Lower leg skin (tissue), 4 donors: ENCODE results near the gene CDC25B. TPM values are rescaled to one million over a fixed set of nuclear protein-coding genes. Genes with fewer than 3 reads are reported as not detected.
"Not testable (repeated sequence)": the region's sequence is repeated elsewhere in the genome, so short reads cannot be mapped to it uniquely, and the experiment has no call there.

Source experiments
- DNase-seq, 2 donors: peaks; one replicate each; pipeline ENCODE4 v3.0.0-alpha.2; 2019; ENCODE audit warnings: low spot score in 2 of 2
- H3K4me3 ChIP-seq: fragments of 200-600 bp; sonication (generic); 2 replicates; pipeline ENCODE4 v1.5.1; 2017; ENCODE audit warnings: mild to moderate bottlenecking, low read depth; ENCODE audit not compliant: poor library complexity, severe bottlenecking
- CTCF ChIP-seq, 3 donors: fragments of 450-650 bp; IDR thresholded peaks; one replicate each; pipeline ENCODE4 v1.5.1; 2016; ENCODE audit warnings: antibody characterized with exemption in 3 of 3, mild to moderate bottlenecking in 3 of 3, moderate library complexity in 2 of 3
- POLR2A ChIP-seq, 2 donors: fragments of 450-650 bp; IDR thresholded peaks; one replicate each; pipeline ENCODE4 v1.6.1; 2016 to 2017; ENCODE audit warnings: antibody characterized with exemption in 2 of 2, mild to moderate bottlenecking in 1 of 2, moderate library complexity in 1 of 2
- WGBS, 2 donors: methylation state at CpG; one replicate each; pipeline ENCODE4 v1.1.5; 2018; 5-methylcytosine and 5-hydroxymethylcytosine counted together
- intact Hi-C: fragments of 100-400 bp; cut with DNase I; formaldehyde crosslinking; loops from one replicate; pipeline ENCODE4 v1.15.0; 2023; ENCODE audit warnings: low total_unique reads
- total RNA-seq, 4 donors: library from RNA; depleted of rRNA; stranded (reverse); fragments of >200 nt; gene quantifications; one replicate each; pipeline ENCODE4 v1.1.0, GENCODE V29; 2016

CDC25B gene
- total RNA-seq, 4 donors from 2014 or later = 13.5 to 23.2 (median 18.5) TPM

DNA sequence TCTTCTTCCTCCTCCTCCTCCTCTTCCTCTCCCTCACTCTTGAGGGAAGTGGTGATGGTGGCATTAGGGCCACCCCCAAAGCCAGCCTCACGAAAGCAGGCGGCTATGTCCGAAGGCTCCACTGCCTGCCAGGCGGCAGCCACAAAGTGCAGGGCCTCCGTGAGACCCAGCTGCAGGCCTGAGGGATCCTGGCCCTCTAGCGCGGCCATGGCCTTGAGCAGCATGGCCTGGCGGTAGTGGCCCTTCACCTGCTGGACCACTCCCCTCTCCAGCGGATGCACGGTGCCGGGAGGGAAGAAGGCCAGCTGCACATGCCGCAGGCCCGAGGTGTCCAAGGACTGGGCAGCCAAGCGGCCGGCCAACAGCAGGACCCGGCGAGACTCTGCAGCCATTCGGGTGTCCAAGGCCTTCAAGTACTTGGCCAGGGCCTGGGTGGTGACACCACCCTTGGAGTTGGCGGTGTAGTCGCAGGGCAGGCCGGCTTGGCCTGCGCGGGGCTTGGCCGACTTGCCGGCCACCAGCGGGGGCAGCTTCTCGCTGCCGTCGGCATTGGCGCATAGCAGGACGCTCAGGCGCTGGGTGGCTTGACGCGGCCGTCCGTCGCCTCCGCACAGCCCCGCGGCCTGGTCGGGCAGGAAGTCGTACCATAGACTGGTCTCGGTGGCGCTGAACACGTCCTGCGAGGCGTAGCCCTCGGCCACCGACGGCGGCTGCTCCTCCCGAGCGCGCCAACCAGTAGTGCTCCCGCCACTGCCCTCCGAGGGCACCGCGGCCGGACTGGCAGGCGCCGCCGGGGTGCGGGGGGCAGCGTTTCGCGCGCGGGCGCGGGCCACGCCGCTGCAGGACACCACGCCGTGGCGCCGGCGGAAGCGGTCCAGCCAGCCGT, 10.6 kb upstream of the CDC25B start:
- intact Hi-C loops = loop anchor here (2.0 kb wide), 1 partner anchor 35 kb away; the partner anchor contains the start of gene AP5S1
- TF ChIP-seq POLR2A (IDR thresholded peaks at IDR 0.05) = no peak
- TF ChIP-seq CTCF (IDR thresholded peaks at IDR 0.05) = no peak
- DNase-seq = peak in 1 of 2 donors; percentile 86
- H3K4me3 ChIP-seq = peak overlapping the region; percentile 44
- WGBS, 2 donors = 29 to 35% methylated on average over 22 to 27 of the region's 79 CpGs

- TF ChIP-seq POLR2A (IDR thresholded peaks at IDR 0.05) (no peak), CTCF (IDR thresholded peaks at IDR 0.05) (no peak)
- intact Hi-C loops = loop anchor here (2.0 kb wide), 1 partner anchor 35 kb away; the partner anchor contains the start of gene AP5S1
- H3K4me3 ChIP-seq = peak overlapping the region; percentile 44
- DNase-seq = peak in 1 of 2 donors; percentile 91
- WGBS, 2 donors = 0% methylated on average over 2 of the region's 35 CpGs; no CpG with 5 or more reads in 1 of the 2 donors
Measured at GRCh38 chr20:3786126-3786484, 10.0 kb upstream of the CDC25B start.

DNA sequence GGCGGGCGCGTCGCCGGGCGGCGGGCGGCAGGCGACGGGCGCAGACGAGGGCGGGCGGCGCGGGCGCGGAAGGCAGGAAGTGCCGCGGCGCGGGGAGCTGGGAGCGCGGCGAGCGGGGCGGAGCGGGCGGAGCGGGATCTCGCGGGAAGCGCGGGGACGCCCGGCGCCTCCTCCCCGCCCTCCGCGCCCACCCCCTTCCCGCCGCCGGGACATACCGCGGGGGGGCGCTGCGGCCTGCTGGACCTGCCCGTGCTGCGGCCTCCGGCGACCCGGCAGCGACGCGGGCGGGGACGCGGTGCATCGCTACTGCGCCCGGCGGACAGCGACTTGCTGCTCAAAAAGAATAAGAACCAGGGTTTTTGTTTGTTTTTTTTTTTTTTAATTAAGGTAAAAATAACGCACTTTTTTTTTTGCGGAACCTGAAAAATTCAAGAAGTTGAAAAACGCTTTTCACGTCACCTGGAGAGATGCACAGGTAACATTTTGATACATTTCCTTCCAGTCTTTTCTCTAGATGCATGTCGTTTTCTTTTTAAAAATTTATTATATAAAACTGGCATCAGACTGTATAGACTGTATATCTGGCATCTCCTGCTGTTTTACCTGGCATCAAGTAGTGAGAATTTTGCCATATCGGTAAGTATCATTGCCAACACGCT, 9.3 kb upstream of the CDC25B start, which contains the start of gene CENPB:
Gene CENPB, minus strand, starts transcription at position 76 of the 659 bp plus-strand sequence. CDS start 257 bp downstream, outside the sequence.
- DNase-seq = peak; percentile 82 to 98
- TF ChIP-seq CTCF (IDR thresholded peaks at IDR 0.05) (no peak), POLR2A (IDR thresholded peaks at IDR 0.05) (no peak)
- H3K4me3 ChIP-seq = peak within 1 kb of the TSS; percentile 44
- intact Hi-C loops = loop anchor here (2.0 kb wide), 1 partner anchor 34 kb away; the partner anchor contains the start of gene AP5S1
- 2 to 3% methylated on average over 41 to 43 of the region's 70 CpGs for WGBS, 2 donors

- WGBS, 2 donors = 74 to 75% methylated on average over 5 of the region's 5 CpGs
- intact Hi-C loops = loop anchor here (2.0 kb wide), 1 partner anchor 33 kb away; the partner anchor contains the start of gene AP5S1
- TF ChIP-seq CTCF (IDR thresholded peaks at IDR 0.05) (no peak), POLR2A (IDR thresholded peaks at IDR 0.05) (no peak)
- DNase-seq = no peak
- H3K4me3 ChIP-seq = no peak overlapping the region
Measured at GRCh38 chr20:3787324-3788014, 8.6 kb upstream of the CDC25B start.

DNA sequence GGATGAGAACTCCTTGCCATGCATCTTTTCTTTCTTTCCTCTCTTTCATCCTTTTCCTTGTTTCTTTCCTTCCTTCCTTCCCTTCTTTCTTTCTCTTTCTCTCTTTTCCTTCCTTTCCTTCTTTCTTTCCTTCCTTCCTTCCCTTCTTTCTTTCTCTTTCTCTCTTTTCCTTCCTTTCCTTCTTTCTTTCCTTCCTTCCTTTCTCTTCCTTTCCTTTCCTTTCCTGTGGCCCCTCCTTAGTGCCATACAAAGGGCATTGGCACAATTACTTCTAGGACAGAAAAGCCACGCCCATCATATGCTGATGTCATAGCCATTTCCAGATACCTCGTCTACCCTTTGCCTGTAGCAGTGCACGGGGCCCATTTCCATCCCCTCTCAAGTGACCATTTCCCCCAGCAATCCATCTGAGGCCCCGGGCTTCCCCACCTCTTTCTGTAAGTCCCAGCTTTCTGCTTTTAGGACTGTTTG, 7.4 kb upstream of the CDC25B start:
- no peak overlapping the region for H3K4me3 ChIP-seq
- 45 to 51% methylated on average over 4 of the region's 4 CpGs for WGBS, 2 donors
- no peak for DNase-seq
- intact Hi-C loops = no loop called here
- TF ChIP-seq POLR2A (IDR thresholded peaks at IDR 0.05) (no peak), CTCF (IDR thresholded peaks at IDR 0.05) (no peak)

- H3K4me3 ChIP-seq, DNase-seq, intact Hi-C loops: not testable (repeated sequence)
- 93 to 95% methylated on average over 4 of the region's 4 CpGs for WGBS, 2 donors
Measured at GRCh38 chr20:3789201-3789600, 6.9 kb upstream of the CDC25B start.

- intact Hi-C loops, H3K4me3 ChIP-seq, DNase-seq: not testable (repeated sequence)
- WGBS, 2 donors = 82 to 93% methylated on average over 1 of the region's 3 CpGs
Measured at GRCh38 chr20:3794168-3794567, 1.9 kb upstream of the CDC25B start.
